Measurements from ENCODE around the gene SKIC8.

The SKIC8 gene

GRCh38 chr15:78322243-78322642 is 22.8 kb upstream of the SKIC8 start:
- H3K4me3 ChIP-seq (ENCODE audit: low read depth, low read length), result no peak overlapping the region
- in situ Hi-C loops (cut with HindIII; ENCODE audit: low sequenced_read_pairs), result no loop called here
- peak; percentile 67 for DNase-seq (ENCODE audit: low read depth, low spot score)
- no peak for TF ChIP-seq CTCF (IDR thresholded peaks at IDR 0.05; ENCODE audit: low read depth, low read length)

- H3K4me3 ChIP-seq (ENCODE audit: low read depth, low read length), result no peak overlapping the region
- in situ Hi-C loops (cut with HindIII; ENCODE audit: low sequenced_read_pairs), result no loop called here
- no peak for DNase-seq (ENCODE audit: low read depth, low spot score)
- TF ChIP-seq CTCF (IDR thresholded peaks at IDR 0.05; ENCODE audit: low read depth, low read length), result no peak
These were observed 22.4 kb upstream of the SKIC8 start for GRCh38 chr15:78321786-78322185.

- DNase-seq (ENCODE audit: low read depth, low spot score), result no peak
- no peak overlapping the region for H3K4me3 ChIP-seq (ENCODE audit: low read depth, low read length)
- in situ Hi-C loops (cut with HindIII; ENCODE audit: low sequenced_read_pairs), result no loop called here
- no peak for TF ChIP-seq CTCF (IDR thresholded peaks at IDR 0.05; ENCODE audit: low read depth, low read length)
These were observed 21.7 kb upstream of the SKIC8 start for GRCh38 chr15:78321041-78321570.

- in situ Hi-C loops (cut with HindIII; ENCODE audit: low sequenced_read_pairs), result no loop called here
- no peak for DNase-seq (ENCODE audit: low read depth, low spot score)
- no peak for TF ChIP-seq CTCF (IDR thresholded peaks at IDR 0.05; ENCODE audit: low read depth, low read length)
- no peak overlapping the region for H3K4me3 ChIP-seq (ENCODE audit: low read depth, low read length)
These were observed 20.8 kb upstream of the SKIC8 start for GRCh38 chr15:78320183-78320582.

GRCh38 chr15:78319588-78319987 is 20.2 kb upstream of the SKIC8 start:
- no peak for DNase-seq (ENCODE audit: low read depth, low spot score)
- TF ChIP-seq CTCF (IDR thresholded peaks at IDR 0.05; ENCODE audit: low read depth, low read length), result no peak
- in situ Hi-C loops (cut with HindIII; ENCODE audit: low sequenced_read_pairs), result no loop called here
- no peak overlapping the region for H3K4me3 ChIP-seq (ENCODE audit: low read depth, low read length)

- in situ Hi-C loops (cut with HindIII; ENCODE audit: low sequenced_read_pairs), result no loop called here
- TF ChIP-seq CTCF (IDR thresholded peaks at IDR 0.05; ENCODE audit: low read depth, low read length), result peak; percentile 11
- no peak overlapping the region for H3K4me3 ChIP-seq (ENCODE audit: low read depth, low read length)
- no peak for DNase-seq (ENCODE audit: low read depth, low spot score)
These were observed 17.9 kb upstream of the SKIC8 start for GRCh38 chr15:78317145-78317836.
